A673 (cell line): Measurements from ENCODE around the gene KCNK5.

ENCODE experiments used
- EZH2 ChIP-seq: fragments of 200-600 bp; sonication (generic); IDR thresholded peaks from 2 replicates; pipeline ENCODE4 v1.6.1; 2017; ENCODE audit warnings: borderline replicate concordance, low read depth, mild to moderate bottlenecking, mixed read lengths, antibody characterized with exemption, low read length; ENCODE audit not compliant: poor library complexity, severe bottlenecking
- TF ChIP-seq, protein P1 (sequence below): fragments of 300-800, 200-600 bp; sonication (generic); conservative IDR thresholded peaks from 2 replicates; pipeline ENCODE4 v1.5.1; 2017; ENCODE audit warnings: low read depth, mild to moderate bottlenecking, antibody characterized with exemption, low read length, moderate library complexity, mixed read lengths

DNA sequence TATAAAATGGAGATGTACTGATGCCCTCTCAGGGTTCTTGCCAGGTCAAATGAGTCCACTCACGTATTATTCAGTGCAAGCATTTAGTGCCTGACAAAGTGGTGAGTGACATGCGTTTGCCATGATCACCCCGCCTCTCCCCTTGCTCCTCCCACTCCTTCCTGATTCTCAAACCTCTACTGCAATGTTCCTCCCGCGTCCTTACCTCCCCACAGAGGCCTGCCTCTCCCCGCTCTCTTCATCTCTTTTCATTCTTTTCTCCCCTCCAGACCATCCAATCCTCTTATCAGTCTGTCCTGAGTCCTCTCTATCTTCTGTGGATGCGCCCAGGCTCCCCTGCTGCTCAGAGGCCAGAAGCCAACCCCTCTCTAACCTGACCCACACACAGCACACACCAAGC, 40.7 kb downstream of the KCNK5 start:
- TF ChIP-seq, protein P1, sequence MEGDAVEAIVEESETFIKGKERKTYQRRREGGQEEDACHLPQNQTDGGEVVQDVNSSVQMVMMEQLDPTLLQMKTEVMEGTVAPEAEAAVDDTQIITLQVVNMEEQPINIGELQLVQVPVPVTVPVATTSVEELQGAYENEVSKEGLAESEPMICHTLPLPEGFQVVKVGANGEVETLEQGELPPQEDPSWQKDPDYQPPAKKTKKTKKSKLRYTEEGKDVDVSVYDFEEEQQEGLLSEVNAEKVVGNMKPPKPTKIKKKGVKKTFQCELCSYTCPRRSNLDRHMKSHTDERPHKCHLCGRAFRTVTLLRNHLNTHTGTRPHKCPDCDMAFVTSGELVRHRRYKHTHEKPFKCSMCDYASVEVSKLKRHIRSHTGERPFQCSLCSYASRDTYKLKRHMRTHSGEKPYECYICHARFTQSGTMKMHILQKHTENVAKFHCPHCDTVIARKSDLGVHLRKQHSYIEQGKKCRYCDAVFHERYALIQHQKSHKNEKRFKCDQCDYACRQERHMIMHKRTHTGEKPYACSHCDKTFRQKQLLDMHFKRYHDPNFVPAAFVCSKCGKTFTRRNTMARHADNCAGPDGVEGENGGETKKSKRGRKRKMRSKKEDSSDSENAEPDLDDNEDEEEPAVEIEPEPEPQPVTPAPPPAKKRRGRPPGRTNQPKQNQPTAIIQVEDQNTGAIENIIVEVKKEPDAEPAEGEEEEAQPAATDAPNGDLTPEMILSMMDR: no peak
- no peak for TF ChIP-seq EZH2
